Right kidney (tissue), 1 donor: Measurements from ENCODE around the gene UBE2G2.

ENCODE experiments used
- DNase-seq: peaks from one replicate; pipeline ENCODE4 v3.0.0-alpha.2; 2016

UBE2G2 gene

DNA sequence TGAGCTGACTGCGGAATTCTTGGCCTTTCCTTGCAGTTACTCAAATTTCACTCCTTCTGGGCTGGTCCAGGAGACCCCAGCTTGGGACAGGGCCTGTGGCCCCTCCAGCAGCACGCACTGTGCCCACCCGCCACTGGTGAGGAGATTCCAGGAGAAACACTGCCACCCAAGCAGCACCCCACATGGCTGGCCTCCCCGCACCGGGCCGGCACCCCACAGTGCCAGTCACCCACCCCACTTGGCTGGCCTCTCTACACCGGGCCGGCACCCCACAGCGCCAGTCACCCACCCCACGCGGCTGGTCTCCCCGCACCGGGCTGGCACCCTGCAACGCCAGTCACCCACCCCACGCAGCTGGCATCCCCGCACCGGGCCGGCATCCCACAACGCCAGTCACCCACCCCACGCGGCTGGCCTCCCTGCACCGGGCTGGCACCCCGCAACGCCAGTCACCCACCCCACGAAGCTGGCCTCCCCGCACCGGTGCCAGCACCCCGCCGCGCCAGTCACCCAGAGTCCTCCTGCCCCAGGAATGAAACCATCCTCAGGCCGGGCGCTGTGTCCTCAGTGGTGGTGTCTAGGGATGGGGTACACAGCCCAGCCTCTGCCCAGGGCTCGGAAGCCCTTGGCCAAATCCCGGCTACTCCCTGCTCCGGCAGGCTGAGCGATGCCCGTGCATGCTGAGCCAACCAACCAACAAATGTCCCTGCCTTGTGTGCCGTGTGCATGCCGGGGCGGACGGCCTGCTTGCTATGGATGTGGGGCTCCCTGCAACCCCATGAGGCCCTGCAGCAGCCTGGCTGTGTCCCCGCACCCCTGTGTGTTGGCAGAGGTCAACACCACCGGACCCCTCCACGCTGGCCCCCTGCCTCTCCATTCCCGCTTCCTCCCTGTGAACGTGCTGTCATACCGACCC, 51.6 kb downstream of the UBE2G2 start:
- DNase-seq = no peak

DNA sequence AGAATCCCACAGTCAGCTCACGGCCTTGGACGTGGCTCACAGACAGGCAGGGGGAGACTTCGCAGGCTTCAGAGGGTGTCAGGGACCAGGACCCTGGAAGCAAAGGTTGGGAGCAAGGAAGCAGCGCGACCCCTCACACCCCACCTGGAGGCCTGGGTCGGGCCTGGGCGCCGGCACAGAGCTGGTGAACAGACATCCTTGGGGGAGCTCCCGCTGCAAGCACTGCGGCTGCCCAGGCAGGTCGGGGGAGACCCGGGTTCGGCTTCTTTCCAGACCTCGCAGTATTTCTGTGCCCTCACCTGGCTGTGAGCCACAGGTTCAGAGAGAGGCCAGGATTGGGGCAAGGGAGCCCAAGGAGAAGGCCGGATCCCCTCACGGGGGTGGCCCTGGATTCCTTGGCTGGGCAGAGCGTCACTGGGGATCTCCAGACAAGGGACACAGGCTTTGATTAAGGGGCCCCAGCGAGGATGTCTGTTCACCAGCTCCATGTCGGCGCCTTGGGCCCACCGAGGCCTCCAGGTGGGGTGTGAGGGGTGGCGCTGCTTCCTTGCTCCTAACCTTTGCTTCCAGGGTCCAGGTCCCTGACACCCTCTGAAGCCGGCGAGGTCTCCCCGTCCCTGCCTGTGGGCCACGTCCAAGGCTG, 52.4 kb downstream of the UBE2G2 start:
- no peak for DNase-seq

DNA sequence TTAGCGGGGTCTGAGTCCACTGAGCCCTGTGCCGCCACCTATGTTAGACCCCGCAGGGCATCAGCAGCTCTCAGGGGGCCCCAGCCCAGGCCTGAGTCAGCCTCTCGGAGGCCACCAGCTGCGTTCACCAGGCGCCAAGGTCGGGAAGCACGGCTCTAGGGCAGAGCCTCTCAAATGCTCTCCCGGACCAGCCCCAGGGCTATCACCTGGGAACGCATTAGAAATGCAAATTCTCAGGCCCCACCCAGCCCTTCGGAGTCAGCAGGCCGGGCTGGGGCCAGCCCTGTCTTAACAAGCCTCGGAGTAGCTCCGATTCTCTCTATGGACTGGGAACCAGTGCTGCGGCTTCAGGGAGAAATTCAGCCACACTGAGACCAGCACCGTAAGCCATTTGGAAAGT, 53.0 kb downstream of the UBE2G2 start:
- DNase-seq = no peak

DNA sequence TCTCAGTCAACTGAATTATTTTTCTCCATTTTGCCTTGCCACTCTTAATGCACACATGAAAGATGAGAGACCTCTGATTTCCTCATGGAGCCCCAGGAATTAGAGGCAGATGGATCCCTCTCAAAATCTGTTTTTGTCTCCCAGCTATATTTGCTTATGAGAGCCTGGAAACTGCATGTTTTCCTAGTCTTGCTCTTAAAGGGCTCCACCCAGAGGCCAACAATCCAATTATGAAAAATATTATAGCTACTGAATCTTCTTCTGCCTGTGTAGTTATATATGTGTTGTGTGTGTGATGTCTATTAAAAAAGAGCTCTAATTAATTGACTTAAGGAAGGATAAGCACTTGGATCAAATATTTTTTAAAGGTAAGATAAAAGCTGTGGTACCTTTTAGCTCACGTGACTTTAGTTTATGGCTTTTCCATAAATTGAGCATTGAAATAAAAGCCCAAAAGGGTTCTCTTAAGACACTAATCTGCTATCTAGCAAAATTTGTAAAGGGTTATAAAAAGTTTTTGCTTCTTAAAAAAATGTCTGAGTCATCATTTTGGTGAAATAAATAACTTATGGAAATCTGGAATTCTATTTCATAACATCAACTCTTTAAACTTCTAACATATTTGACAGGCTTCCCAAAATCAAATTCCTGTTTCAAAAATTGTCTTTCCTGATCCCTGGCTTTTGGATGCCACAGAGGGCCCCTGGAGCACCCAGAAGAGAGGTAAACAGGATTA, 59.0 kb downstream of the UBE2G2 start:
- no peak for DNase-seq

DNA sequence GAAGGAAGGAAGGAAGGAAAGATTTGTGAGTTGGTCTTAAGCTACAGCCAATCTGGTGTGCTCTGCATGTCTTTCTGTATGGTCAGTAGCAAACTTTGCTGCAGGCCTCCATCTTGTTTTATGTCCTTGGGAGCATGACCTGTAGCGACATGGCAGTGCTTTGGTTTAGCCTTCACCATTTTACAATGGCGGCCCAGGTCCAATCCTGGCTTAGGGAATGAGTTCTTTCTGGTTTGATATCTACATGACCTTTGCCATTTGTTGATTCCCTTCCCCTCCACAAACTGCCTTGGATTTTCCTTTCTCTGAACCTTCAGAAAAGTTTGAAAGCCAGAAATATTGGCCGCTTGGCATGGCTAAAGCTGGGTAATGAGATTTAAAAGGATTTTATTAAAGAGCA, 59.7 kb downstream of the UBE2G2 start:
- no peak for DNase-seq

DNA sequence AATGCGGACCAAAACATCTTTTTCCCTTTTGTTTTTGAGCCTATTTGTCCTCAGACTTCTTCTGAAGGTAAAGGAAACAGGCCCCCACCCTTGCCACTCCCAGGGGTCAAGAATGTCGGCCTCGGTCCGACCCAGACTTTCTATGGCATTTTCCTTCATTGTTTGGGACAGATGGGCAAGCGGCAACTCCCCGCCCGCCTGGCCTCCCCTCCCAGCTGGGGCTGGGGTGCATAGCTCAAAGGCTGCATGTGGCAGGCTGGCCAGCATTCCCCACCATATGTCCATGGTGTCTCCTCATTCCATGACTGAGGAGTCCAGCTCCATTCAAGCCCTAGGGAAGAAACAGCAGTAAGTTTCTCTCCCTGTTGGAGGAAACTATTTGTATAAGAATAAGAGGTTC, 60.9 kb downstream of the UBE2G2 start:
- no peak for DNase-seq

DNA sequence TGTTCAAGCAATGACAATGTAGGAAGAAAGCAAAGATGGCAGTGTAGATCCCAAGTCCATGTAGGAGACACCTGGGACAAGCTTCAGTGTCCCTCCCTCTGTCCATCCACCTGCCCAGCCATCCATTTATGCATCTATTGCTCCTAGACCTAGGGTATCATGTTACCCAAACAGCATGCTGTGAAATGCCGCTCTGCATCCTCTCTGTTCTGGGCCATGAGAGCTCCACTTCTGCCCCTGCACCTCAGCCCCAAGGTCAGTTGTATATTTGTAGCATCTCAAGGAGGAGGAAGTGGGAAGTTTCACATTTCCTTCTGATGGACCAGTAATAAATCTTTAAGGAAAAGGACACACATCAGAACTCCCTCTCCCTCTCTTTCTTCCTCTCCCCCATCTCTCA, 62.3 kb downstream of the UBE2G2 start:
- DNase-seq = no peak

DNA sequence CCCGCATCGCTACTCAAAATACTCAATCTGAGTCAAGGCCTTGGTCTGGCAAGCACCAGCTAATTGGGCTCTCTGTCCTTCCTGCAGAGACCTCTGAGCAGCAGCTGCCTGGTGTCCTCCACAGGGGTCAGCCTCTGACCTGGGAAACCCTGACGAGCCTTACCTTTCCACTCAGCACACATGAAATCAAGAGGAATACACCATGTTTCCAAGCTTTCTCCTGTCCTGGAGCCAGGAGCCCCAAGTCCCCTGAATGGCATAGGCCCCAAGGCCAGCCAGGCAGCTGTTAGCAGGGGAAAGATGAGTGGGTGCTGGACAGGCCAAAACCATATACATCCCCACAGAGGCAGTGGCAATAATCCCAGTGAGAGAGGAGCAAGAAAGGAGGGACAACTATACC, 63.0 kb downstream of the UBE2G2 start:
- no peak for DNase-seq

DNA sequence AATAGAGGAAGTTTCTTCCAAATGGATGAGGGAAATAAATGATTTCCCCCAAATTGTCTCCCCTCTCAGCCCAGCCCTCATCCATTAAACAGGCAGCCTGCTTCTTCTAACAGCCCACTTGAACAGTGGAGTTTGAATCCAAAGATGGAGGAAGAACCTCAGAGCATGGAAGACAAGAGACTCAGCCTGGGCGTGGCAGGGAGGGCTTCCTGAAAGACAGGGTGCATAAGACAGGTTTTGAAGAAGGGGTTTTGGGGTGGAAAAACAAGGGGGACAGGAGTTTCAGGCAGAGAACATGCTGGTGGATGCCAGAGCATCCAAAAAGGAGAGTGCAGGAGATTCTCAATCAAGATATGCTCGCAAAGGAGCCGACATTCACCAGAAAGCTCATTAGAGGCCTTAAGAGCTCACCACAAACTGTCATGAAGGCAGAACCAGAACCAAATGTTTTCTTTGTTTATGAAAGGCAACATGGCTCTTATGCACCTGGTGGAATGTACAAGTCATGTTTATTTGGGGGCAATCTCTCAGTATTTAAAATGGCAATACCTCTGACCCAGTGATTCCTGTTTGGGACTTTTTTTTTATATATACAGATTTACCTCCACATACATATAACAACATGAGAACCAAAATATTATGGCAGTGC, 63.8 kb downstream of the UBE2G2 start:
- peak; percentile 49 for DNase-seq

DNA sequence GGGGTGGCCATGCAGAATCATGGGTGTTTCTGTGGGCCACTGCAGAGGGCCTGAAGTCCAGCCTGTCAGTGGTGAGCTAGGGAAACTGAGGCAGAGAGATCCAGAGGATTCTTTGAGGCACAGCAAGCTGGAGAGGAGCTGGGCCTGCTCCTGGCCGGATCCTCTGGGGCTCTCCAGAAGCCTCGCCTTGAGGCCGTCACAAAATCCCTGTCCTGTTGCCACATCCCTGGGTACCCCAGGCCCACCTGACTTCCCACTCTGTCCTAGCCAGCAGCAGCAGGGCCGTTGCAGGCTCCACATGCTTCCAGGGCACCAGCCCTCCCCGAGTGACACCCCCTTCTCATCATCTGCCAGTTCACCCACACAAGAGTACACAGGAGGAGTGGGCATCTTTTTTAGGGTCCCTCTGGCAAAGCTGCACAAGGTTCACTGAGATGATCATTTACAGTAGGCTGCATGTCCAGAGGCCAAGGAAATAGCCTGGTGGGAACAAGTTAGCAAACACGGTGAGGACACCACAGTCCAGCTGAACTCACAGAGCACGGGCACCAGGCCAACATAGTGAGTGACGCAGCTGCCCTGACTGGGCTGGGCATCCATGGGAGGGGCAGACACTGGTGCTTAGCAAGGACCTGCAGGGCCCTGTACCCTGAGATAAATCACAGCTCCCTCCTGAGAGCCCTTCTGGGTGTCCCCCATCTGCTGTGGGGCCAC, 65.2 kb downstream of the UBE2G2 start:
- DNase-seq = no peak

DNA sequence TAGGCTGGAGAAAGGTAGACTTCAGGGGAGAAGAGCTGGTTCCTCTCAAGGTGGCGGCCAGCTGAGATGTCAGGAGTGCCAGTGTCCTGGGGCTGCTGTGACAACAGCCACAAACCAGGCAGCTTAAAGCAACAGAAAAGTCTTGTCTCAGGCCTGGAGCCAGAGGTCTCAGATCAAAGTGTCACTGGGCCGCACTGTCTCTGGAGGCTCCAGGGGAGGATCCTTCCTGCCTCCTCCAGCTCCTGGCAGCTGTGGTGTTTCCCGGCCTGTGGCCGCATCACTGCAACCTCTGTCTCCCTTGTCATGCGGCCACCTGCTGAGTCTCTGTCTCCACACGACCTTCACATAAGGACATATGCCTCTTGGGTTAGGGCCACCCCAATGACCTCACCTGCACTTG, 65.8 kb downstream of the UBE2G2 start:
- no peak for DNase-seq

DNA sequence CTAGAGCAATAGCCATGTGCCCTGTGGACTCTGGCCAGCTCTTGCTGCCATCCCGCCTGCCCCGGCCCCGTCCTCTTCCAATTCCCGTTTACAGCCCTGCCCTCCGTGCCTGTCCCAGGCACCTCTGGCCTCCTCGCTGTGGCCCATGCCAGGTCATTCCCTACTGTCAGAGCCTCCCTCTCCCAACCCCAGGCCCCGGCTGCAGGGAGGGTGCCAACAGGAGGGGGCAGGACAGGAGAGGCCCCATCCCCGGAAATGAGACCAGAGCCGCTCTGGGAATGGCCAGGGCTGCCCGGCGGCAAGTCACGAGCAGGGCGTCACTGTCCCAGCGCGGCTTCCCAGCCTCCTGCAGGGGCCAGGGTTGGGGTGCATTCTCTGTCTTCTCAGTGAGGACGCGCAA, 66.8 kb downstream of the UBE2G2 start:
- no peak for DNase-seq

DNA sequence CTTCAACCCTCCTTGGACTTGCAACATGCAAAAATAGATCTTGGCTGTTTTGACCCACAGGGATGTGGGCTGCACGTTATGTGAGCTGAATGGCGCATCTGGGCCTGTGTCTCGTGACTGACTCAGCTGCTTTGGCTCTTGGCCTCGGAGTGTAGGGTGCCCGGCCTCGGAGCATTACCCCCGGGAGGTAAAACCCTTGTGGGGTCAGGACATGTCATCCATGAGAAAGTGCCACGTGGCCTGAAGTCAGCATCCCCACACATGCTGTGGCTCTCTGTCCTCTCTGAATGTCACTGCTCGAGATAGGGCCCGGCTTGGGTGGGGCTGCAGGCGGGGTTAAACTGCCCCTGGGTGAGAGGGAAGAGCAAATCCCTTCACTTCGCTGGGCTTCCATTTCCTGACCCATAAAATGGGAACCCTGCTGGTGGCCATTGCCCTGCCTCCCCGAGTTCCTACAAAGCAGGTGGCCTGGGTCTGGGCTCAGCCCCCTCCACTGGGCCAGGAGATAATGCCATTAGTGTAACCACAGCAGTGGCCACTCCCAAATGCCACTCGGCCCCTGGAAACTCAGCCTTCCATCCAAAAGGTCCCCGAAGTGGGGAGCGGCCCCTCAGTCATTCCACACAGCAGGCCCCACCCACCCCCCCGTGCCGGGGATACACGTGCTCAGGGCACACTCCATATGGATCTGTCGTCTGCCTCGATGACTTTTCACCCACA, 67.4 kb downstream of the UBE2G2 start:
- no peak for DNase-seq

DNA sequence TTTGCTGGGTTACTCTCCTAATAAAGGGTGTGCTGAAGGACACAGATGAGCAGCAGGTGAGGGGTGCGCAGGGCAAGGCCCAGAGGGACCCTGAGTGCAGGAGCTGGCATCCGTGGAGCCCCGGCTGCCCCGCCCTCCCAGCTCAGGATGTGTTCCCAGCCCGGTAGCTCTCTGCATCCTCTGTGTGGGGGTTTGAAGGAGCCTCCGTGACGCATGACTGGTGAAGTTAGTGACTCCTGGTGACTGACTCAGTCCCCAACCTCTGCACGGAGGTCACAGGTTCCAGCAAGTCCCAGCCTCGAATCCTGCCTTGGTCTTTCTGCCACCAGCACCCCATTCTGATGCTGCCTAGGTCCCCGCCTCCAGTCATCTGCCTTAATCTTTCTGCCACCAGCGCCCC, 68.7 kb downstream of the UBE2G2 start:
- no peak for DNase-seq

DNA sequence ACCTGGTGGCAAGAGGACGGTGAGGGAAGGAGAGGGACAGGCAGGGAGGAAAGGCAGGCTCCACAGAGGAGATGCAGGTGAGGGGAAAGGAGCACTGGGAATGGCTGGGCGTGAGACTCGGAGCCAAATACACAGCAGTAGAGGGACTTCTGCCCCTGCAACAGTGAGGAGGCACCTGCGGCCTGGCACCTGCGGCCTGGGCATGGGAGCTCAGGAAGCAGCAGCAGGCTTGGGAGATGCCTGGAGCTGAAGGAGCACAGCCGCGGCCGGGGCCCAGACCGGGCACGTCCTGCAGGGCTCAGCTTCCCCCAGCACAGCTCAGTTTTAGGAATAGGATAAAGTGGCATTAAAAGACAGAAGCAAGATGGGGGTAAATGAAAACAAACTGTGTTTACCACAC, 69.4 kb downstream of the UBE2G2 start:
- no peak for DNase-seq

DNA sequence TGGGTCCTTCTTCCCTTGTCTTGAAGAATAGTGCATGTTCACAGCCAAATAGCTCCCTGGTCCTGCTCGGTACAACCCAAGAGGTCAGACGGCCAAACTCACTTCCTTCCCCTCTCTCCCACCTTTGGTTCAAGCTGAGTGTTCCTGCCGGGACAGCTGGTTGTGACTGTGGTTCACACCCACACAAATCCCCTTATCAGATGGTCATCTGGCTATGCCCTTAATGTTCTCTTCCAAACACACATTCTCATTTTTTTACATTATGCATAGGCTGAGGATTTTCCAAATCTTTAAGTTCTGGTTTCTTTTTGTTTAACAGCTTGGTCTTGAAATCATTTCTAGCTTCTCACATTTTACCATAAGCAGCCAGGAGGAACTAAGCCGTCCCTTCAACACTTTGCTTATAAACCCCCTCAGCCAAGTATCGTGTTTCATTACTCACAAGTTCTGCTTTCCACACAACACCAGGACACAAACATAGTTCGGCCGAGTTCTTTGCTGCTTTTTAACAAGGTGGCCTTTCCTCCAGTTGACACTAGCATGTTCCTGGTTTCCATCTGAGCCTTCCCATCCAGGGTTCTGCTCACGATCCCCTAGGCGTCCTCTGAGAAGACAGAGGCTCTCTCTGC, 70.6 kb downstream of the UBE2G2 start:
- no peak for DNase-seq

DNA sequence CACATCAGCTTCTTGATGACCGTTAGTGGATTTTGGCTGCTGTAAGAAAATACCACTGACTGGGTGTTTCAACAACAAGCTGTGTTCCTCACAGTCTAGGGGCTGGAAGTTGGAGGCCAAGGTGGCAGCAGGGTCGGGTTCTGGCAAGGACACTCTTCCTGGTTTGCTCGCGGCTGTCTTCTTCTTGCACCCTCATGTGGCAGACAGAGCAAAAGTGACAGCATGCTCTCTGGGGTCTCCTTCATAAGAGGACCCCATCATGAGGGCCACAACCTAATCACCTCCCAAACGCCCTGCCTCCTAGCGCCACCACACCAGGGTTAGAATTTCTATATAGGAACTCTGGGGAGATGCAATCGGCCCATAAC, 71.6 kb downstream of the UBE2G2 start:
- no peak for DNase-seq

DNA sequence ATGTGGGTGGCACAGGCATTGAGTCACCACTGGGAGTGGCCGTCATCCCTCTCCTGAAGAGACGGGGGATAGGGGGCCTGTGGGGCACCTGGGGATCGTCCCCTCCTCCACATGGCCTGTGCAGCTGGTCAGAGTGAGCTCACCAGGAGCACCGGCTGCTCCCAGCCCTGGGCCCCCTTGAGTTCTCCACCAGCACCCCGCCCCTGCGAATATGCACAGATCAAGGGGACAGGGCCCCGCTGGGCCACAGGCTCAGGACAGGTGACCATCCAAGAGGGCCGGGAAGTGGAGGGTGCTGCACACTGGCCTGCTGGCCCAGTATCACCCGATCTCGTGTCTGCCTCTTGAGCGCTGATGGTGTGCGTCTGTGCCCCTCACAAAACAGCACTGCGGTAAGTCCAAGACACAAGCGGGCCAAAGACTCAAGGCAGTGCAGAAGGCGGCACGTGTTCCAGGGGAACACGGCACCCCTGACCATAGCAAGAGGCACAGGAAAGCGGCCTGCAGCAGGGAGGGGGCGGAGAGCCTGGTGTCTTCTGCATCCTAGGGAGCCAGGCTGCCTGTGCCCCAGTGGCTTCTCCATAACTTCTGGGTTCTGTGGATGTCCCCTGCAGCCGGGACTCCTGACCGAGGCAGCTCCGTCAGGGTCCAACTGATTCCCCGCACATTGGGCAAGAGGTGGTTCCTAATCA, 72.1 kb downstream of the UBE2G2 start:
- DNase-seq = no peak

DNA sequence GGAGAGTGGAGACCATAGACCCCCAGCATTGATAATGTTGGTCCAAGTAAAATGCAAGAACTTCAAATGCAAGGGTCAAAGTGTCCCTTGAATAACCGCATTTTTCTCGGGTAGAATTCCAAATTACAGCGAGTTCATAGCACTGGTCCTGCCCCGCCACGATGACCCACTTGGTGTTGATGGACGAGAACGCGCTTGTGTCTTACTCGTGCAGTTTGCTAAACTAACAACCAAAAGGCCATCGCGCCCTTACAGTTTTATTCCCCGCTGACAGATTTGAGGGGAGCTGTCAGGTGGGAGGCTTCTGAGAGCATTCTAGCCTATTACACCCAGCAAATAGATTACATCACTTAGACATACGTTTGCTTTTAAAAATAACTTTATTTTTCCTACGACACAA, 72.9 kb downstream of the UBE2G2 start:
- no peak for DNase-seq

DNA sequence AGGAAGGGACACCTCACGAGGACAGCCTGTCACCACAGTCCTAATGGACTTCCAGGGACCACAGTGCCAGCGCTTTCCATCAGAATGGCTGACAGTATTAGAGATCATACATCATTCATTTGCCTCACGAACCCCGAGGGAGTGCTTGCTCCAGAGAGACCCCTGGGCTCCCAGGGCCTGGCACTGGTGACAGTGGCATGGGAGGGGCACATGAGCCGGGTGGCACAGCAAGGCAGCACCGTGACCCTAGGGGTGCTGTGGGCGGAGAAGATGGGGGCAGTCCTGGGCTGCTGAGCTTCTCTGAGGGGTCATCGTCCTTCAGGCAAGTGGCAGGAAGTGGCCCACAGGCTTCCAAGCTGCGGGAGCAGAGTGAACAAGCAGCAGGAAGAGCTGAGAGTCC, 73.9 kb downstream of the UBE2G2 start:
- no peak for DNase-seq
